Iris pigment epithelial cell (primary cell): ENCODE results near the gene SLC66A1.

Experiments used
- DNase-seq: peaks from one replicate; pipeline ENCODE4 v3.0.0-alpha.2; 2011; ENCODE audit warnings: low read depth

SLC66A1 gene

GRCh38 chr1:19363536-19364152 is 51.5 kb downstream of the SLC66A1 start:
- DNase-seq = no peak

- peak; percentile 32 for DNase-seq
Measured at GRCh38 chr1:19365721-19366120, 53.6 kb downstream of the SLC66A1 start.

- no peak for DNase-seq
Measured at GRCh38 chr1:19366599-19367536, 54.7 kb downstream of the SLC66A1 start.

- DNase-seq = no peak
Measured at GRCh38 chr1:19367584-19368041, 55.5 kb downstream of the SLC66A1 start.

- DNase-seq = no peak
Measured at GRCh38 chr1:19368050-19368449, 55.9 kb downstream of the SLC66A1 start.

- DNase-seq = no peak
Measured at GRCh38 chr1:19368964-19369363, 56.8 kb downstream of the SLC66A1 start.

GRCh38 chr1:19369396-19370090 is 57.4 kb downstream of the SLC66A1 start:
- DNase-seq = no peak

GRCh38 chr1:19370453-19371170 is 58.5 kb downstream of the SLC66A1 start:
- no peak for DNase-seq

- DNase-seq = no peak
Measured at GRCh38 chr1:19371226-19372135, 59.4 kb downstream of the SLC66A1 start.

- no peak for DNase-seq
Measured at GRCh38 chr1:19372136-19372514, 60.0 kb downstream of the SLC66A1 start.

GRCh38 chr1:19372602-19373001 is 60.5 kb downstream of the SLC66A1 start:
- no peak for DNase-seq

- no peak for DNase-seq
Measured at GRCh38 chr1:19373211-19374082, 61.3 kb downstream of the SLC66A1 start.

GRCh38 chr1:19374083-19374801 is 62.1 kb downstream of the SLC66A1 start:
- no peak for DNase-seq

- DNase-seq = no peak
Measured at GRCh38 chr1:19374926-19375325, 62.8 kb downstream of the SLC66A1 start.

- DNase-seq = no peak
Measured at GRCh38 chr1:19375631-19376400, 63.7 kb downstream of the SLC66A1 start.

- no peak for DNase-seq
Measured at GRCh38 chr1:19376428-19377372, 64.6 kb downstream of the SLC66A1 start.
